Osteoblast (primary cell): ENCODE results near the gene CELSR2. TPM values are rescaled to one million over a fixed set of nuclear protein-coding genes. Genes with fewer than 3 reads are reported as not detected.

Source experiments
- DNase-seq: peaks from one replicate; pipeline ENCODE4 v3.0.0; 2011; ENCODE audit warnings: low spot score, mixed read lengths; ENCODE audit not compliant: insufficient read length; ENCODE audit errors: missing footprints
- H2AFZ ChIP-seq: 2 replicates; pipeline ENCODE4 v1.6.0; 2011; ENCODE audit warnings: mild to moderate bottlenecking, low read length
- H3K27ac ChIP-seq: 2 replicates; pipeline ENCODE4 v1.5.1; 2011; ENCODE audit warnings: mild to moderate bottlenecking, low read depth, low read length, moderate library complexity
- H3K27me3 ChIP-seq: 2 replicates; pipeline ENCODE4 v1.6.0; 2012; ENCODE audit warnings: mild to moderate bottlenecking, control low read depth, inconsistent platforms, low read length, moderate library complexity; ENCODE audit not compliant: insufficient read depth
- H3K36me3 ChIP-seq: 2 replicates; pipeline ENCODE4 v1.5.1; 2011; ENCODE audit warnings: mild to moderate bottlenecking, low read length, control low read depth, moderate library complexity; ENCODE audit not compliant: insufficient read depth
- H3K4me1 ChIP-seq: 2 replicates; pipeline ENCODE4 v1.5.1; 2011; ENCODE audit warnings: mild to moderate bottlenecking, low read length, control low read depth, moderate library complexity; ENCODE audit not compliant: insufficient read depth
- H3K4me2 ChIP-seq: 2 replicates; pipeline ENCODE4 v1.6.0; 2011; ENCODE audit warnings: mild to moderate bottlenecking, low read length; ENCODE audit not compliant: insufficient read depth
- H3K4me3 ChIP-seq: fragments of 200-600 bp; sonication (generic); 3 replicates; pipeline ENCODE4 v1.5.1; 2012; ENCODE audit warnings: mild to moderate bottlenecking, low read length, inconsistent platforms; ENCODE audit not compliant: insufficient read depth
- H3K79me2 ChIP-seq: 2 replicates; pipeline ENCODE4 v1.6.0; 2012; ENCODE audit warnings: mild to moderate bottlenecking, low read length, control low read depth, inconsistent platforms; ENCODE audit not compliant: insufficient read depth
- H3K9me3 ChIP-seq: 2 replicates; pipeline ENCODE4 v1.5.1; 2011; ENCODE audit warnings: low read depth, low read length, control low read depth
- H4K20me1 ChIP-seq: 2 replicates; pipeline ENCODE4 v1.6.0; 2012; ENCODE audit warnings: mild to moderate bottlenecking, low read length, control low read depth; ENCODE audit not compliant: insufficient read depth
- total RNA-seq: library from RNA; depleted of rRNA; stranded (reverse); fragments of >200 nt; gene quantifications from 2 replicates; pipeline ENCODE4 v1.2.3, GENCODE V29; 2012
- TF ChIP-seq, protein P1 (sequence below): IDR thresholded peaks from 2 replicates; pipeline ENCODE4 v1.5.1; 2011; ENCODE audit warnings: mild to moderate bottlenecking, low read depth, low read length, moderate library complexity; ENCODE audit errors: extremely low read depth

Gene CELSR2
- total RNA-seq, 1 donor = 1.4 TPM

- Histone ChIP-seq H3K27ac (no peak overlapping the region), H3K4me1 (no peaks in the 10 kb centered on the region), H3K9me3 (no peaks in the 10 kb centered on the region), H3K27me3 (no peaks in the 10 kb centered on the region), H4K20me1 (peaks cover 18% of the 10 kb centered on the region), H3K4me3 (no peak overlapping the region), H3K79me2 (peaks cover 42% of the 10 kb centered on the region), H2AFZ (no peak overlapping the region), H3K36me3 (peaks cover 82% of the 10 kb centered on the region), H3K4me2 (no peak overlapping the region)
- TF ChIP-seq, protein P1, sequence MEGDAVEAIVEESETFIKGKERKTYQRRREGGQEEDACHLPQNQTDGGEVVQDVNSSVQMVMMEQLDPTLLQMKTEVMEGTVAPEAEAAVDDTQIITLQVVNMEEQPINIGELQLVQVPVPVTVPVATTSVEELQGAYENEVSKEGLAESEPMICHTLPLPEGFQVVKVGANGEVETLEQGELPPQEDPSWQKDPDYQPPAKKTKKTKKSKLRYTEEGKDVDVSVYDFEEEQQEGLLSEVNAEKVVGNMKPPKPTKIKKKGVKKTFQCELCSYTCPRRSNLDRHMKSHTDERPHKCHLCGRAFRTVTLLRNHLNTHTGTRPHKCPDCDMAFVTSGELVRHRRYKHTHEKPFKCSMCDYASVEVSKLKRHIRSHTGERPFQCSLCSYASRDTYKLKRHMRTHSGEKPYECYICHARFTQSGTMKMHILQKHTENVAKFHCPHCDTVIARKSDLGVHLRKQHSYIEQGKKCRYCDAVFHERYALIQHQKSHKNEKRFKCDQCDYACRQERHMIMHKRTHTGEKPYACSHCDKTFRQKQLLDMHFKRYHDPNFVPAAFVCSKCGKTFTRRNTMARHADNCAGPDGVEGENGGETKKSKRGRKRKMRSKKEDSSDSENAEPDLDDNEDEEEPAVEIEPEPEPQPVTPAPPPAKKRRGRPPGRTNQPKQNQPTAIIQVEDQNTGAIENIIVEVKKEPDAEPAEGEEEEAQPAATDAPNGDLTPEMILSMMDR = no peak
- DNase-seq = no peak
Observed at GRCh38 chr1:109231066-109231465, 18.3 kb upstream of the CELSR2 start.

- Histone ChIP-seq H3K4me3 (no peak overlapping the region), H2AFZ (no peak overlapping the region), H4K20me1 (peaks cover 7% of the 10 kb centered on the region), H3K27me3 (no peaks in the 10 kb centered on the region), H3K4me1 (peaks cover 6% of the 10 kb centered on the region), H3K36me3 (peaks cover 83% of the 10 kb centered on the region), H3K4me2 (no peak overlapping the region), H3K27ac (no peak overlapping the region), H3K79me2 (peaks cover 8% of the 10 kb centered on the region), H3K9me3 (no peaks in the 10 kb centered on the region)
- TF ChIP-seq, protein P1 = no peak
- no peak for DNase-seq
Observed at GRCh38 chr1:109235137-109235536, 14.2 kb upstream of the CELSR2 start.

GRCh38 chr1:109237512-109237911 is 11.8 kb upstream of the CELSR2 start:
- H2AFZ ChIP-seq = no peak overlapping the region
- H3K4me3 ChIP-seq = no peak overlapping the region
- TF ChIP-seq, protein P1 = no peak
- H4K20me1 ChIP-seq = peaks cover 11% of the 10 kb centered on the region
- DNase-seq = no peak
- peaks cover 3% of the 10 kb centered on the region for H3K79me2 ChIP-seq
- H3K27ac ChIP-seq = no peak overlapping the region
- peaks cover 20% of the 10 kb centered on the region for H3K4me1 ChIP-seq
- H3K4me2 ChIP-seq = no peak overlapping the region
- H3K9me3 ChIP-seq = no peaks in the 10 kb centered on the region
- peaks cover 59% of the 10 kb centered on the region for H3K36me3 ChIP-seq
- H3K27me3 ChIP-seq = peaks cover 5% of the 10 kb centered on the region

- peaks cover 3% of the 10 kb centered on the region for H3K79me2 ChIP-seq
- no peak overlapping the region for H3K4me2 ChIP-seq
- DNase-seq = no peak
- no peak overlapping the region for H3K27ac ChIP-seq
- peaks cover 5% of the 10 kb centered on the region for H3K27me3 ChIP-seq
- H4K20me1 ChIP-seq = peaks cover 11% of the 10 kb centered on the region
- H2AFZ ChIP-seq = no peak overlapping the region
- H3K9me3 ChIP-seq = no peaks in the 10 kb centered on the region
- H3K4me3 ChIP-seq = no peak overlapping the region
- TF ChIP-seq, protein P1 = no peak
- H3K36me3 ChIP-seq = peaks cover 51% of the 10 kb centered on the region
- peaks cover 20% of the 10 kb centered on the region for H3K4me1 ChIP-seq
Observed at GRCh38 chr1:109238382-109238781, 11.0 kb upstream of the CELSR2 start.
